Memory B cell (primary cell): ENCODE data around the gene PFN1.
A peak's percentile ranks its signal among the peaks of the same experiment; 100 is the strongest.
"Not testable (repeated sequence)": the region's sequence is repeated elsewhere in the genome, so short reads cannot be mapped to it uniquely, and the experiment has no call there.

Experiments
- ATAC-seq: fragments of 150-1000 bp; cut with Tn5 transposase; 2 replicates; pipeline ENCODE4 v1.10.0; 2021; ENCODE audit warnings: low read depth, mild to moderate bottlenecking, moderate library complexity
- DNase-seq, 2 donors: peaks; one replicate each; pipeline ENCODE4 v3.0.0; 2022; ENCODE audit warnings: low spot score in 2 of 2
- H3K27ac Mint-ChIP-seq: one replicate; pipeline ENCODE4 v1.8.0; 2022; ENCODE audit warnings: mild to moderate bottlenecking, moderate library complexity, mixed read lengths
- H3K27me3 Mint-ChIP-seq: one replicate; pipeline ENCODE4 v1.8.0; 2022; ENCODE audit warnings: mixed read lengths
- H3K36me3 Mint-ChIP-seq: one replicate; pipeline ENCODE4 v1.8.0; 2022; ENCODE audit warnings: mild to moderate bottlenecking, mixed read lengths
- H3K4me1 Mint-ChIP-seq: one replicate; pipeline ENCODE4 v1.8.0; 2022; ENCODE audit warnings: mixed read lengths
- H3K4me3 Mint-ChIP-seq: one replicate; pipeline ENCODE4 v1.8.0; 2022; ENCODE audit warnings: mild to moderate bottlenecking, moderate library complexity, mixed read lengths
- H3K9me3 Mint-ChIP-seq: one replicate; pipeline ENCODE4 v1.8.0; 2022; ENCODE audit warnings: mixed read lengths

PFN1 gene

GRCh38 chr17:4935650-4936049, 12.7 kb downstream of the PFN1 start:
- Mint-ChIP-seq H3K36me3 (peaks cover 5% of the 10 kb centered on the region), H3K9me3 (no peaks in the 10 kb centered on the region), H3K27me3 (no peaks in the 10 kb centered on the region), H3K4me3 (no peak overlapping the region), H3K4me1 (peaks cover 34% of the 10 kb centered on the region), H3K27ac (no peak overlapping the region)
- no peak for DNase-seq
- ATAC-seq, result no peak

- Mint-ChIP-seq H3K4me3 (no peak overlapping the region), H3K27me3 (no peaks in the 10 kb centered on the region), H3K27ac (no peak overlapping the region), H3K4me1 (peaks cover 30% of the 10 kb centered on the region), H3K36me3 (peaks cover 7% of the 10 kb centered on the region), H3K9me3 (no peaks in the 10 kb centered on the region)
- no peak for DNase-seq
- no peak for ATAC-seq
Observed at GRCh38 chr17:4934173-4934979, 14.0 kb downstream of the PFN1 start.

DNA sequence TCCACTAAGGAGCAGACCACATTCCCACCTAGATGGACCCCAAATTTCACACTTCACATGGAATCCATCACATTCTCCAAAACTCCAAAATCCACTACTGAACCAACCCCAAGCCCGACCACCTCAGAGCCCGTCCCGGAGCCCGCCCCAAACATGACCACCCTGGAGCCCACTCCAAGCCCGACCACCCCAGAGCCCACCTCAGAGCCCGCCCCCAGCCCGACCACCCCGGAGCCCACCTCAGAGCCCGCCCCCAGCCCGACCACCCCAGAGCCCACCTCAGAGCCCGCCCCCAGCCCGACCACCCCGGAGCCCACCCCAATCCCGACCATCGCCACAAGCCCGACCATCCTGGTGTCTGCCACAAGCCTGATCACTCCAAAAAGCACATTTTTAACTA, 14.7 kb downstream of the PFN1 start:
- H3K27ac Mint-ChIP-seq, result no peak overlapping the region
- H3K36me3 Mint-ChIP-seq, result peaks cover 7% of the 10 kb centered on the region
- no peaks in the 10 kb centered on the region for H3K27me3 Mint-ChIP-seq
- ATAC-seq (no peak), DNase-seq (no peak)
- H3K9me3 Mint-ChIP-seq, result no peaks in the 10 kb centered on the region
- no peak overlapping the region for H3K4me3 Mint-ChIP-seq
- peaks cover 25% of the 10 kb centered on the region for H3K4me1 Mint-ChIP-seq

GRCh38 chr17:4932756-4933155, 15.6 kb downstream of the PFN1 start:
- ATAC-seq (no peak), DNase-seq (no peak)
- peaks cover 5% of the 10 kb centered on the region for H3K36me3 Mint-ChIP-seq
- H3K9me3 Mint-ChIP-seq, result no peaks in the 10 kb centered on the region
- no peak overlapping the region for H3K4me3 Mint-ChIP-seq
- peaks cover 21% of the 10 kb centered on the region for H3K4me1 Mint-ChIP-seq
- no peak overlapping the region for H3K27ac Mint-ChIP-seq
- H3K27me3 Mint-ChIP-seq, result no peaks in the 10 kb centered on the region

GRCh38 chr17:4931963-4932362, 16.4 kb downstream of the PFN1 start, which contains the start of gene GP1BA:
Gene GP1BA, plus strand, starts transcription at chr17:4932277. Its CDS starts 328 bp downstream, at chr17:4932605.
- Mint-ChIP-seq H3K27me3 (no peaks in the 10 kb centered on the region), H3K4me1 (peaks cover 21% of the 10 kb centered on the region), H3K27ac (no peak within 1 kb of the TSS), H3K36me3 (peaks cover 5% of the 10 kb centered on the region), H3K4me3 (no peak within 1 kb of the TSS), H3K9me3 (no peaks in the 10 kb centered on the region)
- ATAC-seq, result peak; percentile 38
- DNase-seq, result no peak

- Mint-ChIP-seq H3K4me3 (no peak overlapping the region), H3K27ac (no peak overlapping the region), H3K36me3 (peaks cover 5% of the 10 kb centered on the region), H3K4me1 (peaks cover 9% of the 10 kb centered on the region), H3K9me3 (no peaks in the 10 kb centered on the region), H3K27me3 (no peaks in the 10 kb centered on the region)
- ATAC-seq (no peak), DNase-seq (no peak)
Observed at GRCh38 chr17:4928881-4929280, 19.4 kb downstream of the PFN1 start.

DNA sequence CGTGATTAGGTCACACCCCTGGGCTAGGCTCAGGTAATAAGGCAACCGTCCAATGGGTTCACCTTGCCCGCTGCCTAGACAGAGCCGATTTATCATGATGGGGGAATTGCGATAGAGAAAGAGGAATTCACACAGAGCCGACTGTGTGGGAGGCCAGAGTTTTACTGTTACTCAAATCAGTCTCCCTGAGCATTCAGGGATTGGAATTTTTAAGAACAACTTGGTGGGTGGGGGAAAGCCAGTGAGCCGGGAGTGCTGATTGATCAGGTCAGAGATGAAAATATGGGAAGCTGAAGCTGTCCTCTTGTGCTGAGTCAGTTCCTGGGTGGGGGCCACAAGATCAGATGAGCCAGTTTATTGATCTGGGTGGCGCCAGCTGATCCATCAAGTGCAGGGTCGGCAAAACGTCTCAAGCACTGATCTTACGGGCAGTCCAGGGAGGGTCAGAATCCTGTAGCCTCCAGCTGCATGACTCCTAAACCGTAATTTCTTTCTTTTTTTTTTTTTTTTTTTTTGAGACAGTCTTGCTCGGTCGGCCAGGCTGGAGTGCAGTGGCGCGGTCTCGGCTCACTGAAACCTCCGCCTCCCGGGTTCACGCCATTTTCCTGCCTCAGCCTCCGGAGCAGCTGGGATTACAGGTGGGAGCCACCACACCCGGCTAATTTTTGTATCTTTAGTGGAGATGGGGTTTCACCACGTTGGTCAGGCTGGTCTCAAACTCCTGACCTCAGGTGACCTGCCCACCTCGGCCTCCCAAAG, 21.6 kb downstream of the PFN1 start:
- not testable (repeated sequence) for DNase-seq, H3K27ac Mint-ChIP-seq, H3K4me1 Mint-ChIP-seq, H3K36me3 Mint-ChIP-seq, ATAC-seq, H3K4me3 Mint-ChIP-seq, H3K27me3 Mint-ChIP-seq, H3K9me3 Mint-ChIP-seq

GRCh38 chr17:4921320-4921719, 27.0 kb downstream of the PFN1 start:
- Mint-ChIP-seq H3K9me3 (no peaks in the 10 kb centered on the region), H3K4me3 (no peak overlapping the region), H3K27me3 (no peaks in the 10 kb centered on the region), H3K4me1 (no peaks in the 10 kb centered on the region), H3K27ac (no peak overlapping the region), H3K36me3 (no peaks in the 10 kb centered on the region)
- ATAC-seq (no peak), DNase-seq (no peak)

GRCh38 chr17:4920351-4921048, 27.8 kb downstream of the PFN1 start:
- Mint-ChIP-seq H3K4me3 (no peak overlapping the region), H3K36me3 (no peaks in the 10 kb centered on the region), H3K27me3 (no peaks in the 10 kb centered on the region), H3K27ac (no peak overlapping the region), H3K4me1 (no peaks in the 10 kb centered on the region), H3K9me3 (no peaks in the 10 kb centered on the region)
- ATAC-seq, result no peak
- DNase-seq, result no peak

DNA sequence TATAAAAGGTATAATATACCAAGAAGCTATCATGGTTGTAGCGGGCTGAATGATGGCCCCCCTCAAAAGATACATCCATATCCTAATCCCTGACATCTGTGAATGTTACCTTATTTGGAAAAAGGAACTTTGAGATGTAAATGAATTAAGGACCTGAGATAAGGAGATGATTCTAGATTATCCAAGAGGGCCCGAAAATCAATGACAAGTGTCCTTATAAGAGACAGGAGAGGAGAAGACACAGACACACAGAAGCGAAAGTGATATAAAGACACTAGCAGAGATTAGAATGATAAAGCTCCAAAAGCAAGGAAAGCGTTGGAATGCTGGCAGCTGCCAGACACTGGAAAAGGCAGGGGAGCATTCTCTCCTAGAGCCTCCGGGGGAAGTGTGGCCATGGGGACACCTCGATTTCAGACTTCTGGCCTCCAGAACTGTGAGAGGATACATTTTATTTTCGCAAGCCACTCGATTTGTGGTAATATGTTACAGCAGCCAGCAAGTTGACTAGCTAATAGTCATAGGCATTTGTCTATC, 28.8 kb downstream of the PFN1 start:
- no peak overlapping the region for H3K4me3 Mint-ChIP-seq
- H3K36me3 Mint-ChIP-seq, result no peaks in the 10 kb centered on the region
- ATAC-seq (no peak), DNase-seq (no peak)
- no peaks in the 10 kb centered on the region for H3K9me3 Mint-ChIP-seq
- H3K27ac Mint-ChIP-seq, result no peak overlapping the region
- H3K27me3 Mint-ChIP-seq, result no peaks in the 10 kb centered on the region
- no peaks in the 10 kb centered on the region for H3K4me1 Mint-ChIP-seq

DNA sequence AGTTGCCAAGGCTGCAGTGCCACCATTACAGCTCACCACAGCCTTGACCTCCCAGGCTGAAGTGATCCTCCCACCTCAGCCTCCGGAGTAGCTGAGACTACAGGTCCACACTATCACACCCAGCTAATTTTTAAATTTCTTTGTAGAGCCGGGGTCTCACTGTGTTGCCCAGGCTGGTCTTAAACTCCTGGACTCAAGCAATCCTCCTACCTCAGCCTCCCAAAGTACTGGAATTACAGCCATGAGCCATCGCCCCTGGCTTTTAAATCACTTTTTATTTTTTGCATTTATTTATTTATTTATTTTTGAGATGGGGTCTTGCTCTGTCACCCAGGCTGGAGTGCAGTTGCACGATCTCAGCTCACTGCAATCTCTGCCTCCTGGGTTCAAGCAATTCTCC, 33.8 kb downstream of the PFN1 start:
- DNase-seq, H3K36me3 Mint-ChIP-seq, H3K27me3 Mint-ChIP-seq, ATAC-seq, H3K27ac Mint-ChIP-seq, H3K9me3 Mint-ChIP-seq, H3K4me3 Mint-ChIP-seq, H3K4me1 Mint-ChIP-seq: not testable (repeated sequence)

GRCh38 chr17:4913994-4914393, 34.3 kb downstream of the PFN1 start:
- ATAC-seq, result no peak
- Mint-ChIP-seq H3K9me3 (no peaks in the 10 kb centered on the region), H3K36me3 (no peaks in the 10 kb centered on the region)

GRCh38 chr17:4908711-4909496, 39.4 kb downstream of the PFN1 start:
- Mint-ChIP-seq H3K36me3 (no peaks in the 10 kb centered on the region), H3K27ac (no peak overlapping the region)
- DNase-seq, result peak; percentile 71 to 73

More at GRCh38 chr17:4913994-4914393, 34.3 kb downstream of the PFN1 start:
- no peak overlapping the region for H3K4me3 Mint-ChIP-seq
- H3K27me3 Mint-ChIP-seq, result peaks cover 3% of the 10 kb centered on the region
- no peak for DNase-seq
- no peak overlapping the region for H3K27ac Mint-ChIP-seq
- H3K4me1 Mint-ChIP-seq, result no peaks in the 10 kb centered on the region

More at GRCh38 chr17:4908711-4909496, 39.4 kb downstream of the PFN1 start:
- H3K4me1 Mint-ChIP-seq, result peaks cover 3% of the 10 kb centered on the region
- peaks cover 7% of the 10 kb centered on the region for H3K27me3 Mint-ChIP-seq
- H3K9me3 Mint-ChIP-seq, result no peaks in the 10 kb centered on the region
- no peak overlapping the region for H3K4me3 Mint-ChIP-seq
- peak; percentile 96 for ATAC-seq
